Bronchial epithelial cell (primary cell): ENCODE data around the gene DPF3. TPM values are rescaled to one million over a fixed set of nuclear protein-coding genes. Genes with fewer than 3 reads are reported as not detected.

Source experiments
- DNase-seq: peaks from one replicate; pipeline ENCODE4 v3.0.0-alpha.2; 2010; ENCODE audit warnings: low read depth
- FAIRE-seq: peaks from 2 replicates; lab custom pipeline; 2011; peaks lifted over from hg19 to GRCh38; lab: Jason Lieb, UNC
- H3K27me3 ChIP-seq: 2 replicates; pipeline ENCODE4 v1.5.1; 2011; ENCODE audit warnings: low read length; ENCODE audit not compliant: control insufficient read depth, insufficient read depth
- H3K36me3 ChIP-seq: 2 replicates; pipeline ENCODE4 v1.5.1; 2011; ENCODE audit warnings: low read length; ENCODE audit not compliant: control insufficient read depth, insufficient read depth
- H3K4me3 ChIP-seq: 2 replicates; pipeline ENCODE4 v1.5.1; 2011; ENCODE audit warnings: mild to moderate bottlenecking, low read depth, low read length, control low read depth
- total RNA-seq: library from RNA; depleted of rRNA; stranded (reverse); fragments of >200 nt; gene quantifications from 2 replicates; pipeline ENCODE4 v1.2.1, GENCODE V29; 2014
- TF ChIP-seq, protein P1 (sequence below): IDR thresholded peaks from 2 replicates; pipeline ENCODE4 v1.5.1; 2011; ENCODE audit warnings: mild to moderate bottlenecking, moderate library complexity, low read length, control low read depth, inconsistent platforms; ENCODE audit not compliant: insufficient read depth, severe bottlenecking

The DPF3 gene
- total RNA-seq, 1 donor from 2014 or later = not detected

DNA sequence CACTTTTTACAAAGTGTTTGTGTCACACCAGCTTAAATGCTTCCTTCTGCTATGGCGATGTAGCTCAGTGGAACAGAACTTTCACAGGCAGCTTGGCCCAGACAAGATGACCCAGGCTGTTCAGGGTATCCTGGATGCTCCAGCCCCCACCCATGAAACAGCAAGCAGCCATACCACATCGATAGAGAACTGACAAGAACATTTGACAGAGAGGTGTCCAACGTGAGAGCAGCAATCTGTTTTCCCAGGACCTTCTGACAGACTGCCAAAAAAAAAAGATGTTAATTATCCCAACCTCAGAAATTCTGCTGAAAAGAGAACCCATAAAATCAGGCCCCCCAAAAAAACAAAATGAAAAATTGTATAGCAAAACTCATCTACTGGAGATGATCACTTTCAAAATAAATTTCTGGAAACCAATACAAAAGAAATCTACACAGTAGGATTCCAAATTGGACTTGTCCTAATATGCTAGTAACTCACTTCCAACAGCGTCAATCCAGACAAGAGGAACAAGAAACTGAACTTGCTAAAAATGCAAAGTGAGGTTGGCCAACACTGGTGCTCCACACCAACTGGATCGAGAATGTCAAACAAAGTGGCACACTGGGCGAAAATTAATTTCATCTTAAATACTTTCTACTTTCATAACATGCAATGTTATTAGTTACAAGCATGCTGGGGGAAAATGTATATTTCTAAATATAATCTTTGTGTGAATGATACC, 118.8 kb downstream of the DPF3 start:
- FAIRE-seq (no peak), DNase-seq (no peak)
- TF ChIP-seq, protein P1, sequence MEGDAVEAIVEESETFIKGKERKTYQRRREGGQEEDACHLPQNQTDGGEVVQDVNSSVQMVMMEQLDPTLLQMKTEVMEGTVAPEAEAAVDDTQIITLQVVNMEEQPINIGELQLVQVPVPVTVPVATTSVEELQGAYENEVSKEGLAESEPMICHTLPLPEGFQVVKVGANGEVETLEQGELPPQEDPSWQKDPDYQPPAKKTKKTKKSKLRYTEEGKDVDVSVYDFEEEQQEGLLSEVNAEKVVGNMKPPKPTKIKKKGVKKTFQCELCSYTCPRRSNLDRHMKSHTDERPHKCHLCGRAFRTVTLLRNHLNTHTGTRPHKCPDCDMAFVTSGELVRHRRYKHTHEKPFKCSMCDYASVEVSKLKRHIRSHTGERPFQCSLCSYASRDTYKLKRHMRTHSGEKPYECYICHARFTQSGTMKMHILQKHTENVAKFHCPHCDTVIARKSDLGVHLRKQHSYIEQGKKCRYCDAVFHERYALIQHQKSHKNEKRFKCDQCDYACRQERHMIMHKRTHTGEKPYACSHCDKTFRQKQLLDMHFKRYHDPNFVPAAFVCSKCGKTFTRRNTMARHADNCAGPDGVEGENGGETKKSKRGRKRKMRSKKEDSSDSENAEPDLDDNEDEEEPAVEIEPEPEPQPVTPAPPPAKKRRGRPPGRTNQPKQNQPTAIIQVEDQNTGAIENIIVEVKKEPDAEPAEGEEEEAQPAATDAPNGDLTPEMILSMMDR = no peak
- Histone ChIP-seq H3K36me3 (no peaks in the 10 kb centered on the region), H3K4me3 (no peak overlapping the region), H3K27me3 (no peaks in the 10 kb centered on the region)

DNA sequence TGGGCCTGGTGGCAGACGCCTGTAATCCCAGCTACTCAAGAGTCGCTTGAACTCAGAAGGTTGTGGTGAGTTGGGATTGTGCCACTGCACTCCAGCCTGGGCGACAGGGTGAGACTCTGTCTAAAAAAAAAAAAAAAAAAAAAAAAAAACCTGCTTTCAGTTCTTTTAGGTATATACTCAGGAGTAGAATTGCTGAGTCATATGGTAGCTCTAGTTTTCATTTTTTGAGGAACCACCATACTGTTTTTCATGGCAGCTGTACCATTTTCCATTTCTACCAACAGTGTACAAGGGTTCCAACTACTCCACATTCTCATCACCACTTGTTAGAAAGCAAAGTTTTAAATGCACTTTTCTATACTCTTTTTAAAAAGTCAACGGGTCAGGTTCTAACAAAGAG, 119.8 kb downstream of the DPF3 start:
- TF ChIP-seq, protein P1 = no peak
- FAIRE-seq = no peak
- Histone ChIP-seq H3K4me3 (no peak overlapping the region), H3K27me3 (no peaks in the 10 kb centered on the region), H3K36me3 (no peaks in the 10 kb centered on the region)
- DNase-seq = no peak

DNA sequence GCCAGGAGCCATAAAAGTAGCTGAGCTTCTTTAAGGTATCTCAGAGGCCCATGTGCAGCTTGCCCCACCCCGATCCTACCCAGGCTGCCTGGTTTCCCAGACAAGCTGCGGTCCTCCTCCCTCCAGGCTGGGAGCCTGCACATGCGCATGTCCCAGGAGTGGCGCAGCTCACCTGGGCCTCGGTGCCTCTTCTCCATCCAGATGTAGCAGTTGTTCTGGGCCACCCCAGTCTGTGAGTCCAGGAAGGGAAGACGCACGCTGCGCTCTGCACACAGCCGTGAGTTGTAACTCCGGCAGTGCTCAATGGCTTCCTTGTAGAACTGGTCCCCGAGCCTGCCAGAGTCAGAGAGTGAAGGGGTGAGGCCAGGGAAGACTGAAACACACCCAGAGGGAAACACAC, 122.3 kb downstream of the DPF3 start:
- Histone ChIP-seq H3K27me3 (no peaks in the 10 kb centered on the region), H3K36me3 (no peaks in the 10 kb centered on the region), H3K4me3 (no peak overlapping the region)
- no peak for FAIRE-seq
- TF ChIP-seq, protein P1 = no peak
- DNase-seq = no peak

DNA sequence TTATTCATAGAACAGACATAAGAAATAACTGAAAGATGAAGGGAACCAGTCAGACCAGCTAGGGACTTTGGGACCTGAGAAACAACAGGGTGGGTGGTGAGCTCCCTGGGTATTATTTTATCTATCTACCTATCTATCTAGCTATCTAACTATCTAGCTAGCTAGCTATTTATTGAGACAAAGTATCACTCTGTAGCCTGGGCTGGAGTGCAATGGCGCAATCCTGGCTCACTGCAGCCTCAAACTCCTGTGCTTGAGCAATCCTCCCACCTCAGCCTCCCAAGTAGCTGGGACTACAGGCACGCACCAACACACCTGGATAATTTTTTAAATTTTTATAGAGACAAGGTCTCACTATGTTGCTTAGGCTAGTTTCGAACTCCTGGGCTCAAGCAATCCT, 127.6 kb downstream of the DPF3 start:
- H3K27me3 ChIP-seq = no peaks in the 10 kb centered on the region
- DNase-seq = no peak
- no peak overlapping the region for H3K4me3 ChIP-seq
- no peak for FAIRE-seq
- H3K36me3 ChIP-seq = no peaks in the 10 kb centered on the region
- TF ChIP-seq, protein P1 = no peak

DNA sequence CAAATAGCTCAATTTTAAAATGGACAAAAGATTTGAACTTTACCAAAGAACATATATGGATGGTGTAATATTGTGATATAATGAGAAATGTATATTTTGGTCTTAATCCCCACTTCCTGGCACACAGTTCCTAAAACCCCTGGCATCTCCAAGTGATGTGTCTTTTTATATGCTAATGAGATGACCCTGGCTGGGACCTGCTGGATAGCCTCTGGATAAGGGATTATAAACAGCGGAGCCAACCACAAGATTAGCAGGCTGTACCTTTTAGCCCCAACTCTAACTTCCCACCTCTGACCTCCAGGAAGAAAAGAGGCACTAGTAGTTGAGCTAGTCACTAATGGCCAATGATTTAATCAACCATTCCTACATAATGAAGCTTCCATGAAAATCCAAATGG, 130.0 kb downstream of the DPF3 start:
- DNase-seq (no peak), FAIRE-seq (no peak)
- H3K27me3 ChIP-seq = no peaks in the 10 kb centered on the region
- no peak overlapping the region for H3K4me3 ChIP-seq
- no peaks in the 10 kb centered on the region for H3K36me3 ChIP-seq
- TF ChIP-seq, protein P1 = no peak

DNA sequence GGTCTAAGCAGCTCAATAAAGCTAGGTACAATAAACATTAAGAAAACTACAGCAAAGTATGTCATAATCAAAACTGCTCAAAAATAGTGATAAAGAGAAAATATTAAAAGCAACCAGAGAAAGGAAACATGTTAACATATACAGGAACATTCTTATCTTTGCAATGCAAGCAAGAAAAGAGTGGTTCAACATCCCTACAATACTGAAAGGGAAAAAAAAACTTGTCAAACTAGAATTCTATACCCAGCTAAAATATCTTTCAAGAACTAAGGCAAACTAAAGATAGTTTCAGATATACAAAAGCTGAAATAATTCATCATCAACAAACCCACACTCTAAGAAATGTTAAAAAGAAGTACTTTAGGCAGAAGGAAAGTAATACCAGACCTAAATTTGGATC, 134.2 kb downstream of the DPF3 start:
- no peak overlapping the region for H3K4me3 ChIP-seq
- no peak for FAIRE-seq
- TF ChIP-seq, protein P1 = no peak
- H3K36me3 ChIP-seq = no peaks in the 10 kb centered on the region
- no peak for DNase-seq
- no peaks in the 10 kb centered on the region for H3K27me3 ChIP-seq
